Metanephros (tissue), 2 donors: ENCODE data around the gene C1QC. TPM values are rescaled to one million over a fixed set of nuclear protein-coding genes. Genes with fewer than 3 reads are reported as not detected.

Source experiments
- small RNA-seq: library from RNA; depleted of rRNA; stranded (forward); fragments of <200 nt; gene quantifications from one replicate; pipeline ENCODE3, GENCODE V24; 2014; ENCODE audit warnings: low replicate concordance
- total RNA-seq: library from RNA; depleted of rRNA; stranded (reverse); fragments of >200 nt; gene quantifications from one replicate; pipeline ENCODE4 v1.2.3, GENCODE V29; 2014

Gene C1QC
- 40.5 TPM for total RNA-seq

GRCh38 chr1:22643381-22643780, at the start of gene C1QC:
TSS of gene C1QC (plus strand) at chr1:22643633. CDS start at chr1:22644024, 391 bp downstream.

GRCh38 chr1:22636353-22636752, 7.1 kb upstream of the C1QC start, which contains the start of gene C1QA:
TSS of gene C1QA (plus strand) at chr1:22636628. CDS start at chr1:22637617, 989 bp downstream.

GRCh38 chr1:22652881-22653316, 9.5 kb downstream of the C1QC start, which contains the start of gene C1QB:
TSS of gene C1QB (plus strand) at chr1:22653236. CDS start at chr1:22659463, 6,227 bp downstream.

Small RNA genes within 50 kb of the gene (small RNA-seq; reads per million reads assigned to genes)
- gene MIR6127 = not detected

Other genes starting within 250 kb of the C1QC start
- gene ZBTB40, start 191.8 kb upstream of the C1QC start, total RNA-seq = 16.8 TPM
- gene EPHA8, start 80.1 kb upstream of the C1QC start, total RNA-seq = 1.1 TPM
- 51.6 TPM for gene C1QA, start 7.0 kb upstream of the C1QC start, total RNA-seq
- 41.5 TPM for gene C1QB, start 9.6 kb downstream of the C1QC start, total RNA-seq
- 20.8 TPM for gene EPHB2, start 67.2 kb downstream of the C1QC start, total RNA-seq